ENCODE measurements around the gene TIAM1. TPM values are rescaled to one million over a fixed set of nuclear protein-coding genes. Genes with fewer than 3 reads are reported as not detected.
A peak's percentile ranks its signal among the peaks of the same experiment; 100 is the strongest.

Gene TIAM1
- total RNA-seq, 1 donor = 16.3 TPM

- Histone ChIP-seq H3K36me3 (ENCODE audit: insufficient read depth, low read length) (no peaks in the 10 kb centered on the region), H4K20me1 (ENCODE audit: insufficient read depth, low read length) (no peaks in the 10 kb centered on the region), H3K4me3 (ENCODE audit: insufficient read depth, low read length) (no peak overlapping the region), H3K4me2 (ENCODE audit: insufficient read depth, low read length) (no peak overlapping the region), H3K27ac (ENCODE audit: low read depth, low read length) (no peak overlapping the region), H3K27me3 (ENCODE audit: insufficient read depth, low read length) (no peaks in the 10 kb centered on the region), H3K4me1 (ENCODE audit: insufficient read depth, low read length) (no peaks in the 10 kb centered on the region), H2AFZ (ENCODE audit: low read length) (no peak overlapping the region), H3K9me3 (ENCODE audit: low read depth, low read length) (no peaks in the 10 kb centered on the region), H3K79me2 (ENCODE audit: insufficient read depth, low read length) (no peaks in the 10 kb centered on the region)
- no peak for DNase-seq (ENCODE audit: insufficient read length, low spot score, missing footprints)
- TF ChIP-seq CTCF (IDR thresholded peaks at IDR 0.05; ENCODE audit: extremely low read depth, low read depth, low read length) = no peak
These were observed 171.7 kb downstream of the TIAM1 start for GRCh38 chr21:31172328-31172727.

GRCh38 chr21:31164713-31165694, 179.1 kb downstream of the TIAM1 start:
- Histone ChIP-seq H3K4me2 (ENCODE audit: insufficient read depth, low read length) (no peak overlapping the region), H3K36me3 (ENCODE audit: insufficient read depth, low read length) (no peaks in the 10 kb centered on the region), H4K20me1 (ENCODE audit: insufficient read depth, low read length) (no peaks in the 10 kb centered on the region), H3K9me3 (ENCODE audit: low read depth, low read length) (no peaks in the 10 kb centered on the region), H3K4me3 (ENCODE audit: insufficient read depth, low read length) (no peak overlapping the region), H3K27ac (ENCODE audit: low read depth, low read length) (no peak overlapping the region), H3K27me3 (ENCODE audit: insufficient read depth, low read length) (no peaks in the 10 kb centered on the region), H2AFZ (ENCODE audit: low read length) (no peak overlapping the region), H3K4me1 (ENCODE audit: insufficient read depth, low read length) (peaks cover 20% of the 10 kb centered on the region), H3K79me2 (ENCODE audit: insufficient read depth, low read length) (no peaks in the 10 kb centered on the region)
- no peak for DNase-seq (ENCODE audit: insufficient read length, low spot score, missing footprints)
- TF ChIP-seq CTCF (IDR thresholded peaks at IDR 0.05; ENCODE audit: extremely low read depth, low read depth, low read length) = no peak

GRCh38 chr21:31162827-31163226, 181.2 kb downstream of the TIAM1 start:
- peaks cover 20% of the 10 kb centered on the region for H3K4me1 ChIP-seq (ENCODE audit: insufficient read depth, low read length)
- no peaks in the 10 kb centered on the region for H3K36me3 ChIP-seq (ENCODE audit: insufficient read depth, low read length)
- peak; percentile 85 for DNase-seq (ENCODE audit: insufficient read length, low spot score, missing footprints)
- TF ChIP-seq CTCF (IDR thresholded peaks at IDR 0.05; ENCODE audit: extremely low read depth, low read depth, low read length) = no peak
- peak overlapping the region; percentile 24 for H3K4me2 ChIP-seq (ENCODE audit: insufficient read depth, low read length)
- peak overlapping the region; percentile 60 for H2AFZ ChIP-seq (ENCODE audit: low read length)
- H3K79me2 ChIP-seq (ENCODE audit: insufficient read depth, low read length) = no peaks in the 10 kb centered on the region
- no peak overlapping the region for H3K4me3 ChIP-seq (ENCODE audit: insufficient read depth, low read length)
- no peaks in the 10 kb centered on the region for H3K27me3 ChIP-seq (ENCODE audit: insufficient read depth, low read length)
- H3K27ac ChIP-seq (ENCODE audit: low read depth, low read length) = no peak overlapping the region
- H4K20me1 ChIP-seq (ENCODE audit: insufficient read depth, low read length) = no peaks in the 10 kb centered on the region
- no peaks in the 10 kb centered on the region for H3K9me3 ChIP-seq (ENCODE audit: low read depth, low read length)

GRCh38 chr21:31162079-31162699, 181.9 kb downstream of the TIAM1 start:
- Histone ChIP-seq H3K27me3 (ENCODE audit: insufficient read depth, low read length) (no peaks in the 10 kb centered on the region), H3K36me3 (ENCODE audit: insufficient read depth, low read length) (no peaks in the 10 kb centered on the region), H3K4me3 (ENCODE audit: insufficient read depth, low read length) (no peak overlapping the region), H3K4me1 (ENCODE audit: insufficient read depth, low read length) (peaks cover 20% of the 10 kb centered on the region), H2AFZ (ENCODE audit: low read length) (no peak overlapping the region), H4K20me1 (ENCODE audit: insufficient read depth, low read length) (no peaks in the 10 kb centered on the region), H3K79me2 (ENCODE audit: insufficient read depth, low read length) (no peaks in the 10 kb centered on the region), H3K4me2 (ENCODE audit: insufficient read depth, low read length) (no peak overlapping the region), H3K9me3 (ENCODE audit: low read depth, low read length) (no peaks in the 10 kb centered on the region), H3K27ac (ENCODE audit: low read depth, low read length) (no peak overlapping the region)
- no peak for TF ChIP-seq CTCF (IDR thresholded peaks at IDR 0.05; ENCODE audit: extremely low read depth, low read depth, low read length)
- DNase-seq (ENCODE audit: insufficient read length, low spot score, missing footprints) = no peak
